ENCODE results near the gene OR10K1.
"Not testable (repeated sequence)": the region's sequence is repeated elsewhere in the genome, so short reads cannot be mapped to it uniquely, and the experiment has no call there.

OR10K1 gene, protein sequence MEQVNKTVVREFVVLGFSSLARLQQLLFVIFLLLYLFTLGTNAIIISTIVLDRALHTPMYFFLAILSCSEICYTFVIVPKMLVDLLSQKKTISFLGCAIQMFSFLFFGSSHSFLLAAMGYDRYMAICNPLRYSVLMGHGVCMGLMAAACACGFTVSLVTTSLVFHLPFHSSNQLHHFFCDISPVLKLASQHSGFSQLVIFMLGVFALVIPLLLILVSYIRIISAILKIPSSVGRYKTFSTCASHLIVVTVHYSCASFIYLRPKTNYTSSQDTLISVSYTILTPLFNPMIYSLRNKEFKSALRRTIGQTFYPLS

DNA sequence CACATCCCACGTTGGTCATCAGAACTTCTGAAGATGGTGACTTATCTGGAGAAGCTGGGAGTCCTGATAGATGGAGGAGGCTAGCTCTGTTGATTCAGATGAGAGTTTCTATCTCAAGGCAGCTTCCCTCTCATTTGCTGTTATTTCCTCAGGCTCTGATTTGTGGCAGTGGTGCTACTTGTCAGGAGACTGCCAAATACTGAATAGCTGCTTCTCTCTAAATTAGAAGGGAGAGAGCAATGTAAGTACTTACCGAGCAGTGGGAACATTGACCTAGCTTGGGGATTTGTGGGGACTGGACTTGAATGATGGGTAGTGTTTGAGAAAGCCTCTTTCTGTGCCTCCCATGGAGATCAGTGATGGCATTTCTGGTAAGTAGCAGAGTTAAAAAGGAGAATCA, at the start of gene OR10K1:
Gene OR10K1, plus strand, starts transcription at position 301 of the 400 bp plus-strand sequence. CDS start 3,728 bp downstream, outside the sequence.
- no peak for DNase-seq (ENCODE audit: low read depth in 1 of 2, low spot score in 1 of 2)

DNA sequence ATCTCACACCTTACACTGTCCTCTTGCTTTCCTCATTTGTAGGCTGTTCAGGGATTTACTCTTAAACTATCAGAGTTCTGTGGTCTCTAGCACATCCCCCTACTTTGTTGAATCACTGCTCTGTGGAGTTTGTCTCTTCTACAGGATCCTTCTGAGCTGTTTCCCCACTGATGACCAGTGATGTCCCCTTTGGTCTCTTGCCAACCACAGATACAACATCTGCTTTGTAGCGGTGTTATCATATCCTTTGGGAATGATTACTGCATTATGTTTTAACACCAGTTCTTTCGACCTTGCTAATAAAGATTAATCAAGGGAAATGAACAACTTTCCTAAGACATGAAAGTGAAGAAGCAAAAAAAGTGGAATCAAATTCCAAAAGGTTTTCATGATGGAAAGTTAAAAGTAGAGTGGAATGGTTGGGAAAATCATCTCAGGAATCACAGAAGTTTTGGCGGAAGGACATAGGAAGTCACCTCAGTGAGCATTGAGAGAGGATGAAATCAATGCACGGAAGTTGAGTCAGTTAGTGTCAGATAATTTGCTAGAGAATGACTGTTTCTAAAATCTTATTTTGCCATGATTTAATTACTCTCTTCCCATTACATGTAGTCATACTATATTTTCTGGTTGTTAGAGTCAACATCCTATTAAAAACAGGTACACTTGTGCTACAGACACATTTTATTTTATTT, 46.8 kb upstream of the OR10K1 start:
- no peak for DNase-seq (ENCODE audit: low read depth in 1 of 2, low spot score in 1 of 2)

DNA sequence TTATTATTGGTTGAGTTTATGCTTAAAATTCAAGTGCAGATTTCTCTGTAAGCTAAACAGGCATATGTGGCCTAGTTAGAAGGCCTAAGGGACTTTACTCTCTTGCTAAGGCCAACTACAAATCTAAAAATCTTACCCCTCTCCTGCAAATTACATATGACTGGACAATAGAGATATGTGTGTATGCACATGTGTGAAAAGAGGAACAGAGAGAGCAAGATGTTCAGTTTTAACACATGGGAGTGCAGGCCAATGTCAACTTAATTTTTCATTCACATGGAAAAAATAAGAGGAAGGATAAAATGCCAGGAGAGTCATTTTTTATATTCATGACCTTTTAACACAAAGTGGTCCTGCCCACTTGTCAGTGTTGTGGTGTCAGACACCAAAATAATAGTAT, 44.0 kb upstream of the OR10K1 start:
- DNase-seq (ENCODE audit: low read depth in 1 of 2, low spot score in 1 of 2): no peak

DNA sequence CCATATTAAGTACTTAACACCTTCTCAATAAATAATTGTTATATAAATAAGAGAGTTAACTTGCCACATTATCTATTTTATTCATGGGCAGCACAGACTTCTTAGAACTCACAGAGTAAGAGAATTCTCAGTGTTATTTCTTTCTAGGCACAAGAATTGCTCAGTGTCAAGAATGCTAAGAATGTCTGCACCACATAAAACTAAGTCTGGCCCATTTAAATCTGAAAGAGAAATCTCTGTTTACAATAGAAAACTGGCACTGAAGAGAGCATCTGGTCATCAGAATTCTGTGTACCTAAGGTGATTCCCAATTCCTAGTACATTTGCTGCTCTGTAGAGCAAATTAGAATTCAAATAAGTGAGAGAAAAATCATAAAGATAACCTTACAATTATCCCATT, 39.4 kb upstream of the OR10K1 start:
- DNase-seq (ENCODE audit: low read depth in 1 of 2, low spot score in 1 of 2): no peak

DNA sequence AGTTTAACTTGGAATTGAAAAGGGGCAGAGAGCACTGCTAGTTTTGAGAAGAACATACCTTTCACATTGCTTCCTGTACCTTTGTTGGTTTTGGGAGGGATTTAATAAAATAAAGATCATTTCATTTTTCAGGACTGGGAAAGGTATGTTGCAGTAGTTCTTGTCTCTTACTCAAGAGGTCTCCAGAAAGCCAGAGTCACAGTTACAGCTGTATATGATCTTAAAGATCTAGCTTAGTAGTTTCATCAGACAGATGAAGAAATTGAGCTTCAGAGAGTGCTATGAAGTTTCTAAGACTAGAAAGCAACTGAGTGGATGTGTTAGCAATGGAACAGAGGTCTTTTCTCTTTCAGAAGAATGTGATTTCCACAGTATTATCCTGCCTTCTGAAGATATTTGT, 36.6 kb upstream of the OR10K1 start:
- DNase-seq (ENCODE audit: low read depth in 1 of 2, low spot score in 1 of 2): no peak

DNA sequence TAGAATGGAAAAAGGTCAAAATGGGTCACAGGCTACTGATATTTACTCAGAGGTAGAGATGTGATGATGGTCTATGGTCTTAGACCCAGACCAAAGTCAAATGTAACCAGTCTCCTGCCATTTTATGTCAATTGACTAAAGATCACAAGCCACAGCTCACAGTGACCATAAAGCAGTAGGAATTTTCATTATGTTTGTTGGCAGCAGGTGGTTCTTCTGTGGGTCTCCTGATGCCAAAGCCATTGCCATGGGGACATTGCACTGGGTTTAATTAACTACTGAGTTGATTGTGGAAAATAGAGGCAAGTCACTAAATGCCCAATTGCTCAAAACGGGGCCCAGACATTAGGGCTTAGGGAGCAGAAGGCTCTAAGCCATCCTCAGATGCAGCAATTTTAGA, 35.5 kb upstream of the OR10K1 start, which contains the start of gene OR10K2:
Gene OR10K2, minus strand, starts transcription at position 101 of the 400 bp plus-strand sequence. CDS start 5,371 bp downstream, outside the sequence.
- no peak for DNase-seq (ENCODE audit: low read depth in 1 of 2, low spot score in 1 of 2)

DNA sequence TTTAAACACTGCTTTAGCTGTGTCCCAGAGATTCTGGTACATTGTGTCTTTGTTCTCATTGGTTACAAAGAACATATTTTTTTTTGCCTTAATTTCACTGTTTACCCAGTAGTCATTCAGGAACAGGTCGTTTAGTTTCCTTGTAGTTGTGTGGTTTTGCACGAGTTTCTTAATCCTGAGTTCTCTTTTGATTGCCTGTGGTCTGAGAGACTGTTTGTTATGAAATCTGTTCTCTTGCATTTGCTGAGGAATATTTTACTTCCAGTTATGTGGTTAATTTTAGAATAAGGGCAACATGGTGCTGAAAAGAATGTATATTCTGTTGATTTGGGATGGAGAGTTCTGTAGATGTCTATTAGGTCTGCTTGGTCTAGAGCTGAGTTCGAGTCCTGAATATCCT, 31.5 kb upstream of the OR10K1 start:
- DNase-seq (ENCODE audit: low read depth in 1 of 2, low spot score in 1 of 2): not testable (repeated sequence)

DNA sequence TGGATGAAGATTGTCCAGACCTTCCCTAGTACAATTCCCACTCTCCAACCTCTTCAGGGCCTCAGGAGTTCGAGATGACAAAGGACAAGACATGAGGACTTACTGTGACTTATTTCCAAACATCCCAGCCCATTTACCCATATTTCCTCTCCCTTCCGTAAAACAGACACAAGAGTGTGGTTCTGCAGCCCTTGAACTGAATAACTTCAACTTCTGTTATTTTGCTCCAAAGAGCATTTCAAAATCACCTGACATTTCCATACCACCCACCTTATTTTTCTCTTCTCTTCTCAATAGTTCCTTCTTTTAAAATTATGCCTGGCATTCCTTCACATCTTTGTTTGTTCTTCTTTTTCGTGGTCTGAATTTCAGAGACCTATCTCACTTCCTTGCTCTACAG, 26.9 kb upstream of the OR10K1 start:
- DNase-seq (ENCODE audit: low read depth in 1 of 2, low spot score in 1 of 2): no peak

DNA sequence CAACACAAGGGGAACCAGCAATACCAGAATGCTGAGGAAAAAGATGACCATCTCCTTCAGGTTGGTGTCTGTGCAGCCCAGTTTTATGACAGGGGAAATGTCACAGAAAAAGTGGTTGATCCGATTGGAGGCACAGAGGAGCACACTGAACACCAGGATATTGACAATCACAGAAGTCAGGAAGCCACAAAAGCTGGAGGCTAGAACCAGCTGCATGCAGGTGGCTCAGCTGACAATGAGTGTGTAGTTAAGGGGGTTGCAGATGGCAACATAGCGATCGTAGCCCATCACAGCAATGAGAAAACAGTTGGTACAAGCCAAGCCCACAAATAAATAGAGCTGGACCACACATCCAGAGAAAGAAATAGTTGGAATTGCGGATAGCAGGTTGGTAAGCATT, 16.3 kb upstream of the OR10K1 start:
- DNase-seq (ENCODE audit: low read depth in 1 of 2, low spot score in 1 of 2): no peak

DNA sequence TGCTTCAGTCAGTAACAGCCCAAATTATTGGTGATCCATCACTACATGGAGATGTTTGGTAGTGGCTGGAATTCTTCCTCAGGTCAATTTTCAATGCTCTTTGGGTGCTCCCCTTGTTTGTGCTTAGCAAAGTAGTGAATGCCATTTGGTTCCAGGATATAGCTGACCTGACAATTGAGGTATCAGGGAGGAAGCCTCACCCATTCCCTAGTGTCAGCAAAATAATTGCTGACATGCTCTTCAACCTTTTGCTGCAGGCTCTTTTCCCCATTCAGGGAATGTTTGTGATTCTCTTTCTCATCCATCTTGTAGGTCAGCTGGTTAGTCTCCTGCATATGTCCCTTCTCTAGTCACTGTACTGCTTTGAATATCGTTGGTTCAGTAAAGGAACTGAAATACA, 7.1 kb upstream of the OR10K1 start:
- no peak for DNase-seq (ENCODE audit: low read depth in 1 of 2, low spot score in 1 of 2)

DNA sequence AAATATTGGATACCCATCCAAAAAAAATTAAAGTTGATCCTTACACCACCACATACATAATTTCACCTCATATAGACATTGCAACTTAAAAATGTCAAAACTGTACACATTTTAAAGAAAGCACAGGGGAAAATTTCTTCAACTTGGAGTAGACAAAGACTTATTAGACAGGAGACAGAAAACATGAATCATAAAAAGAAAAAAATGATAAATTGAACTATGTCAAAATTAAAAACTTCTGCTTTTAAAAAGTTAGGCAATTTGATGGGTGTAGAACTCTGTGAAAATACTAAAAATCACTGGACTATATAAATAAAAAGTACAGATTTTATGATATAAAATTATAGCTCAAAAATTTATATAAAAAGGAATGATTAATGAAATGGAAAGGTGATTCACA, 4.4 kb upstream of the OR10K1 start:
- DNase-seq (ENCODE audit: low read depth in 1 of 2, low spot score in 1 of 2): no peak

DNA sequence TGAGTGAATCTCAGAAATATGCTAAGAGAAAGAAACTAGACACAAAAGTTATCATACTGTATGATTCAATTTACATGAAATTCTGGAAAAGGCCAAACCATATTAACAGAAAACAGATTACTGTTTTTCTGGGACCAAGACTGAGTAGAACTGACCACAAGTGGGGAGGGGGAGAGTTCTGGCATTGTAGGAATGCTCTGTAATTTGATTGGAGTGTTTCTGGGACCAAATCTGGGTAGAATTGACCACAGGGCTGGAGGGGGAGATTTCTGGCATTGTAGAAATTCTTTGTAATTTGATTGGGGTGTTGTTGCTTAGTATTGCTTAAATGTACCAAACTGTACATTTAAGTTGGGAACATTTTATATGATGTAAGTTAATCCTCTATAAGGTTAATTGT, 3.4 kb upstream of the OR10K1 start:
- no peak for DNase-seq (ENCODE audit: low read depth in 1 of 2, low spot score in 1 of 2)

DNA sequence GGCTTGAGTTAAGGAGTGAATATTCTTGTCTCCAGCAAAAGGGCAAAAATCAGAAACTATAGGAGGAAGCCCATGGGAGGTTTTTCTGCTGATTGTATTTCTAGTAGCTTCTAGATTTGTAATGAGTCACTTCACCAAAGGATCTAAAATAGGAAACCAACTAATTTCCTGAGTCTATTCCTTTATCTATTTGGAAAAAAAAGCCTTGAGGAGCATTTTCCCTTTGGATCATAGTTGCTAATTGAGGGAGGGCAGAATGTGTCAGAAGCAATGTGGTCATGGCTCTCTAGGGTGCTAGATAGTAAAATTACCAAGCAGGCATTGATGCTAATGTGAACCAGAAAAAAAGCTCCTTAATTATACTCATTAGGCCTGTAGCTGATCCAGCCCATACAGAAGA, 10.3 kb downstream of the OR10K1 start, which contains the start of gene OR10R2:
Gene OR10R2, plus strand, starts transcription at position 301 of the 400 bp plus-strand sequence. CDS start 106 bp downstream, outside the sequence.
- DNase-seq (ENCODE audit: low read depth in 1 of 2, low spot score in 1 of 2): no peak

DNA sequence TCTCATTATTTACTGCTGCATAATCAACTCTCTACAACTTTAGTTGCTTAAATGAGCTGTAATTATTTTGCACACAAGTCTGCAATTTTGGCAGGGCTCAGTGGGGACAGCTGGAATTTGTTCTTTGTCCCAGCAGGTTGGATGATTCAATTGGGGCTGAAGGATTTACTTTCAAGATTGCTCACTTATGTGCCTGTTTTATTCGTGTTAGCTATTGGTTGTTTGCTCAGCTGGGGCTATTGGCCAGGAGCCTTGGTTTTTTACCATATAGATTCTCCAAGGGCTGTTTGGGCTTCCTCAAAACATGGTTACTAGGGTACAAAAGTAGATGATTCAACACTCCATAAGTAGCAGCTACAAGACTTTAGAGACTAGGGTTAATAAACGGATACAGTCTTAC, 23.8 kb downstream of the OR10K1 start:
- no peak for DNase-seq (ENCODE audit: low read depth in 1 of 2, low spot score in 1 of 2)

DNA sequence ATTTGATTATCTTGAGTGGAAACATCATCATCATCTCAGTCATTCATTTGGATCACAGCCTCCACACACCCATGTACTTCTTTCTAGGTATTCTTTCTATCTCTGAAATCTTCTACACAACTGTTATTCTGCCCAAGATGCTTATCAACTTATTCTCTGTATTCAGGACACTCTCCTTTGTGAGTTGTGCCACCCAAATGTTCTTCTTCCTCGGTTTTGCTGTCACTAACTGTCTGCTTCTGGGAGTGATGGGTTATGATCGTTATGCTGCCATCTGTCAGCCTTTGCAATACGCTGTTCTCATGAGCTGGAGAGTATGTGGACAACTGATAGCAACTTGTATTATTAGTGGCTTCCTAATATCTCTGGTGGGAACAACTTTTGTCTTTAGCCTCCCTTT, 29.7 kb downstream of the OR10K1 start:
- DNase-seq (ENCODE audit: low read depth in 1 of 2, low spot score in 1 of 2): no peak

DNA sequence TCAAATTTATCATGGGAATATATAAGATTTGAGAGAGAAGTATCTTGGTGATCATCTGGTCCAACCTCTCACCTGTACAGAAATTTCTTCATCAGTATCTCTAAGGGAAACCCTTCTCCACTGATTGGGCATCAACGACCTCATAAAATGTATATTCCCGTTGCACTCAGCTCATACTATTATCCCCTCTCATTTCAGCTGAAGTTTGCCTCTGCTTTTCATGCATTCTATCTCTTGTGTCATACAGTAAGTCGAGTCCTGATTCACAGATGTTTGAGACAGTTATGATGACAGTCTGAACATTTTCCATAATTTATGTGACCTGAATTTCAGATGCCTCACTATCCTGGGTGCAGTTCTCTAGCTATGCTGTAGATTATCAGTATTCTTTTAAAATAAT, 31.4 kb downstream of the OR10K1 start:
- DNase-seq (ENCODE audit: low read depth in 1 of 2, low spot score in 1 of 2): no peak

DNA sequence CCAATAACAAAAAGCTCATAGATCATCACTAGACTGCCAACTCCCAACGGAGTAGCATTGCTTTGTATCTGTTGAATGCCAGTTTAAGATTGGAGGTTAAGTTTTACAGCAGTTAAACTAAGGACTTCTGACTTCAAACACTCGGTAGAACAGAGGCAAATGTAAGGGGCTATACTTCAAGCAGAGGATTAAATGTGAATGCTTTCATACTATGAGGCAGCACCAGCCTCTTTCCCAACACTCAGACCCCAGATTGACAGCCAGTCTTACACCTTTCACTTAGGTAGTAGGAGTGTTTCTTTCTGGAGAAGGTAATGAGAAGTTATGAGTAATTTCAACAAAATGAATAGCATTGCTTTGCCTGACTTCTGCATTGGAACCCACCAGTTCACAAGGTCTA, 33.2 kb downstream of the OR10K1 start:
- no peak for DNase-seq (ENCODE audit: low read depth in 1 of 2, low spot score in 1 of 2)

DNA sequence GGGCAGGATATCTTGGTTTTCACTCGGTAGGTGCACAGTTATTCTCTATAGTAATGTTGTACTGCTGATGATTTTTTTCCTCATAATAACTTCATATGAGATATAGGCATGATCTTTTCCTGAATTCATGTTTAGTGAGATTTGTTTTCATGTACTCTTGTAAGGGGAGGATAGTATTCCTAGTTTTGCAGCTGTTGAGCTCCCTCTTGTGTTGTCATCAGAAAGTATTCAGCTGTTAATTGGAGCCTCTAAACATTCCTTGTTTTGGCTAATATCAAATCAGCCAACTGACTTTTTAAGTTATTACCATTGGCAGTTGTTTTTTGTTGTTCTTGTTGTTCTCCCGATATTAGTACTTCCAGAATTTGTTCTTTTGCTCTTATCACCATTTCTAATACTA, 34.7 kb downstream of the OR10K1 start:
- no peak for DNase-seq (ENCODE audit: low read depth in 1 of 2, low spot score in 1 of 2)

DNA sequence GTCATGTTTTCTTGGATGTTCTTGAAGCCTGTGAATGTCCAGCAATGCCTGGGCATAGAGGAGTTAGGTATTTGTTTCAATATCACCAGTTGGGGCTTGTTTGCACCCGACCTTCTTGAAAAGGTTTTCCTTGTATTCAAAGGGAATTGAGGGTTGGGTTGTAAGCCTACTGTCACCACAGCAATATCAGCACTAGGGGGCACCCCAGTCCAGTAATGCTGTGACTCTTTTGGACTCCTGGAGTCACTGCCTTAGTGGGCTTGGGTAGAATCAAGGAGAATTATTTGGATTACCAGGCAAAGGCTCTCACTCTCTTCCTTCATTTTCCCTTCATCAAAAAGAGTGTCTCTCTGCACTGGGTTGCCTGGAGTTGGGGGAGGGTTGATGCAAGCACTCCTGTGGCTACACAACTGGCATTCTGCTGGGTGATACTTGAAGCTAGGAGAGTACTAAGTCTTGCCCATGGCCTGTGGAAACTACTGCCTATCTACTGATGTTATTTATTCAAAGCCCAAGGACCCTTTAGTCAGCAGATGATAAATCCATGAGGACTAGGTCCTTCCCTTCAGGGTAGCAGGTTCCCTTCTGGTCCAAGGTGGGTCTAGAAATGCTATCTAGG, 44.8 kb downstream of the OR10K1 start:
- DNase-seq (ENCODE audit: low read depth in 1 of 2, low spot score in 1 of 2): peak in 1 of 2 donors; percentile 16

DNA sequence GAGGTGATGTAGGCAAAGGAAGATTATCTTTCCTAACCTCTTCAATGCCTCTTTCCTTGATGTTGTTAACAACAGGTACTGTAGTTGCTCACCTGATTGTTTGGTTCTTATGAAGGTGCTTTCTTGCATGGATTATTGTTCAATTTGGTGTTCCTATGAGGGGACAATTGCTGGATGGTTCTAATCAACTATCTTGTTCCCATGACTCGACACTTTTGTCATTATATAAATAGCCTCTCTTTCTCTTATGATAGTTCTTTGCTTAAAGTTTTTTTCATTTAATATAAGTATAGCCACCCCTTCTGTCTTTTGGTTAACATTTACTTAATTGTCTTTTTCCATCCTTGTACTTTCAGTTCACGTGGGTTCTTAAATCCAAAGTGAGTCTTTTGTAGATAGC, 45.9 kb downstream of the OR10K1 start:
- no peak for DNase-seq (ENCODE audit: low read depth in 1 of 2, low spot score in 1 of 2)

DNA sequence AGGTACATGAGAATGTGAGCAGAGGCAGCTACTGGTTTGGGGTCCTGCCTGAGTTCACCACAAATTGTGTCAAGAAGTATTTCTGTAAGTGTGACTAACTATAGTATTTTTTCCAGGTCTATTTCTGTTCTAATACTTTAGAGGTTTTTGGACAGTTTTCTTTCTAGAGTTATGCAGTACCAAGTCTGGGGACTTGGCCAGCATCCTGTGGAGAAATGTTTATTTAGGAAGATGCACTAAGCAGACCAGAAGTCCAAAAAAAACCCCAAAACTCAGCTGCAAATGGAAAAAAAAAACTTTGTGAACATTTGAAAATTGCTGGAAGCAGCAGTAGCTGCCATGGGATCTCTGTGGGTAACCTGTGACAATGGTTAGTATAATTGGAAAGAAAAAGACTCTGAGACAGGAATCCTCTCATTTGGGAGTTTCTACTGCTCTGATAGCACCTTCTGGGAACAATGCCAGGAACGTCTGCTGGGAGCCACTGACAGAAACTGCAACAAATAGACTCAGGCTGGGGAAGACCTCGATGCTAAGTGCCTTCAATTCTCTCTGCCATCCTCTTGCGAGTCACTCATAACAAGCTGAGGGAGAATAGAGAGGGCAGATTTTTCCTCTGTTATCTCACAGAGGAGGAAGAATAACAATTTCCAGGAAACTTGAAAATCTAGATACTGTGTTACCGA, 48.0 kb downstream of the OR10K1 start:
- no peak for DNase-seq (ENCODE audit: low read depth in 1 of 2, low spot score in 1 of 2)

DNA sequence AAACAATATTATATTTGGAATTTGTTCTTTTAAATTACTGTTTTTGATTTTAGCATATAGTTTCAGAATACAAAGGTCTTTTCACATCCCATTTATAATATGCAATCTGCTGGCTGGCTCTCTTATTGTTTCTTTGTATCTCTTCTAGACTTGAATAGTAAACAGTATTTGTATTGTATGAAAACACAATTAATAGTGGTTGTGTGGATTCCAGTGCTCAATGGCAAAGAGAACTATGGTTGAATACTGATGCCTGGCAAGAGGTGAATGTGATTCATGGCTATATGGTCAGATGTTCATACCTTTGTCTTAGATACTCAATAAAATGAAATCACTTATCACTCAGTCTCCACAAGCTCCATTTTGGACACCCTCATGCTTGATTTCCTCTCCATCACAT, 55.3 kb downstream of the OR10K1 start:
- DNase-seq (ENCODE audit: low read depth in 1 of 2, low spot score in 1 of 2): no peak
